Peyer's patch (tissue), 4 donors: Measurements from ENCODE around the gene ANO9. TPM values are rescaled to one million over a fixed set of nuclear protein-coding genes. Genes with fewer than 3 reads are reported as not detected.

ENCODE experiments used
- DNase-seq, 3 donors: peaks; one replicate each; pipeline ENCODE4 v3.0.0-alpha.2; 2017 to 2019
- H3K27ac ChIP-seq, 4 donors: fragments of 200-600 bp; sonication (generic); one replicate each; pipeline ENCODE4 v1.5.1; 2016 to 2019
- H3K27me3 ChIP-seq, 2 donors: fragments of 200-600 bp; sonication (generic); one replicate each; pipeline ENCODE4 v1.5.1; 2019
- H3K36me3 ChIP-seq, 3 donors: fragments of 200-600 bp; sonication (generic); one replicate each; pipeline ENCODE4 v1.5.1; 2016 to 2019
- H3K4me1 ChIP-seq, 4 donors: fragments of 200-600 bp; sonication (generic); one replicate each; pipeline ENCODE4 v1.5.1; 2016 to 2019
- H3K4me3 ChIP-seq, 4 donors: fragments of 200-600 bp; sonication (generic); 1 replicate in 3 of 4; 2 replicates in 1 of 4; pipeline ENCODE4 v1.5.1; 2016 to 2019; ENCODE audit warnings: mild to moderate bottlenecking in 1 of 4
- H3K9me3 ChIP-seq, 4 donors: fragments of 200-600 bp; sonication (generic); one replicate each; pipeline ENCODE4 v1.5.1; 2016 to 2019; ENCODE audit warnings: mild to moderate bottlenecking in 1 of 4
- POLR2A ChIP-seq, 2 donors: fragments of 450-650 bp; IDR thresholded peaks; one replicate each; pipeline ENCODE4 v1.5.1; 2017; ENCODE audit warnings: antibody characterized with exemption in 2 of 2, mild to moderate bottlenecking in 2 of 2, moderate library complexity in 2 of 2
- small RNA-seq, 2 donors: library from RNA; depleted of rRNA; stranded (forward); fragments of <200 nt; gene quantifications; one replicate each; pipeline ENCODE3, GENCODE V24; 2016
- total RNA-seq, 4 donors: library from RNA; depleted of rRNA; stranded (reverse); fragments of >200 nt; gene quantifications; one replicate each; pipeline ENCODE4 v1.1.0, GENCODE V29; 2016
- TF ChIP-seq, protein P1 (sequence below), 6 experiments: fragments of 450-650 bp in 4 of 6; fragments of 200-600 bp in 2 of 6; sonication (generic) in 1 of 6; IDR thresholded peaks; one replicate each; pipeline ENCODE4 v1.5.1; 2017 to 2019; ENCODE audit warnings: antibody characterized with exemption in 6 of 6, mild to moderate bottlenecking in 3 of 6, moderate library complexity in 1 of 6

Gene ANO9
- total RNA-seq, 4 donors from 2014 or later = 161 to 474 (median 254) TPM

DNA sequence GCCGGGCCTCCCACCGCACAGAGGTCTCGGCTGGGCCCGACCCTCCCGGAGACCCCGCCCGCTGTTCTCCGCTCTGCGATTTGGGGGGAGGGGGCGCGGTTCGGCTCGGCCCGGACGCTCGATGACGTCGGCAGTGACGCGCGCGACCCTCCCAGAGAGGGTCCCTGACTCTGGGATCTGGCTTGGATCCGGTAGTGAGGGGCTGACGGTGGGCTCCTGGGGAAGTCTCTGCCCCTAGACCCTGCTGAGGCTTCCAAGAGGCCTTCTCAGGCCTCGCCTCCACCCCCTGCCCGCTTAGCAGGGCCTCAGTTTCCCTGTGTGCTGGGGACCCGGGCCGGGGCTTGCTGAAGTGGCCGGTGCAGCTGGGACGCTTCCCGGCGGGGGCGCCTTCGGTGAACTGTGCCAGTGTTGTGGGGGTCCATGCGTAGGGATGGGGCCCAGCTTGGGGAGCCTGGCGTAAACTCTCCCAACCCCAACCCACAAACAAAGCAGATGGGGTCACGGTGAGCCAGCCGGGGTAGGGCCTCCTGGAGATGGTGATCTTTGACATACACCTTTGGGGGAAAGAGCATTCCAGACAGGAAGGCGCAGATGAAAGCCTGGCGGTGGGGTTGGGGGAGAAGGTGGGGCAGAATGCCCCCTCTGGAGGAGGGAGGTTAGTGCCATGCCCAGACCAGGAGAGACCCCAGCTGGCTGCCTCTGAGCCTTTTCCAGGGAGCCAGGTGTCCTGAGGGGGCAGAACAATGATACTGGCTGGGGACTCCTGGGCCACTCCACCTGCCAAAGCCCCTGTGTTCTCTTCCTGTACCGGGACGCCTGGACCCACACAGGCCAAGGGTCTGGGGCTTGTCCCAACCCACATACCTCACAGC lies 71.5 kb downstream of the ANO9 start:
- peaks cover 0 to 7% (median 3%) of the 10 kb centered on the region in 4 donors for H3K4me1 ChIP-seq
- no peak for TF ChIP-seq POLR2A (IDR thresholded peaks at IDR 0.05)
- TF ChIP-seq, protein P1, sequence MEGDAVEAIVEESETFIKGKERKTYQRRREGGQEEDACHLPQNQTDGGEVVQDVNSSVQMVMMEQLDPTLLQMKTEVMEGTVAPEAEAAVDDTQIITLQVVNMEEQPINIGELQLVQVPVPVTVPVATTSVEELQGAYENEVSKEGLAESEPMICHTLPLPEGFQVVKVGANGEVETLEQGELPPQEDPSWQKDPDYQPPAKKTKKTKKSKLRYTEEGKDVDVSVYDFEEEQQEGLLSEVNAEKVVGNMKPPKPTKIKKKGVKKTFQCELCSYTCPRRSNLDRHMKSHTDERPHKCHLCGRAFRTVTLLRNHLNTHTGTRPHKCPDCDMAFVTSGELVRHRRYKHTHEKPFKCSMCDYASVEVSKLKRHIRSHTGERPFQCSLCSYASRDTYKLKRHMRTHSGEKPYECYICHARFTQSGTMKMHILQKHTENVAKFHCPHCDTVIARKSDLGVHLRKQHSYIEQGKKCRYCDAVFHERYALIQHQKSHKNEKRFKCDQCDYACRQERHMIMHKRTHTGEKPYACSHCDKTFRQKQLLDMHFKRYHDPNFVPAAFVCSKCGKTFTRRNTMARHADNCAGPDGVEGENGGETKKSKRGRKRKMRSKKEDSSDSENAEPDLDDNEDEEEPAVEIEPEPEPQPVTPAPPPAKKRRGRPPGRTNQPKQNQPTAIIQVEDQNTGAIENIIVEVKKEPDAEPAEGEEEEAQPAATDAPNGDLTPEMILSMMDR (IDR thresholded peaks at IDR 0.05) = no peak
- no peaks in the 10 kb centered on the region for H3K9me3 ChIP-seq
- DNase-seq = no peak
- peaks cover 0 to 9% of the 10 kb centered on the region in 2 donors for H3K27me3 ChIP-seq
- peak overlapping the region in 1 of 4 donors; percentile 14 for H3K4me3 ChIP-seq
- H3K36me3 ChIP-seq = no peaks in the 10 kb centered on the region
- no peak overlapping the region for H3K27ac ChIP-seq

GRCh38 chr11:369336-370018 lies 72.3 kb downstream of the ANO9 start, which contains the start of gene B4GALNT4:
B4GALNT4 (plus strand) TSS chr11:369499; CDS start chr11:369804, 305 bp downstream.
- no peak for DNase-seq
- Histone ChIP-seq H3K4me3 (peak within 1 kb of the TSS in 2 of 4 donors; percentile 27 to 45), H3K9me3 (no peaks in the 10 kb centered on the region), H3K27me3 (peaks cover 0 to 9% of the 10 kb centered on the region in 2 donors), H3K27ac (no peak within 1 kb of the TSS), H3K36me3 (no peaks in the 10 kb centered on the region), H3K4me1 (peaks cover 0 to 7% (median 3%) of the 10 kb centered on the region in 4 donors)
- TF ChIP-seq POLR2A (IDR thresholded peaks at IDR 0.05) = no peak
- TF ChIP-seq, protein P1 (IDR thresholded peaks at IDR 0.05) = no peak

GRCh38 chr11:368414-369335 lies 73.1 kb downstream of the ANO9 start:
- peak overlapping the region in 2 of 4 donors; percentile 27 to 45 for H3K4me3 ChIP-seq
- no peaks in the 10 kb centered on the region for H3K9me3 ChIP-seq
- DNase-seq = no peak
- peaks cover 0 to 7% (median 3%) of the 10 kb centered on the region in 4 donors for H3K4me1 ChIP-seq
- no peak overlapping the region for H3K27ac ChIP-seq
- H3K27me3 ChIP-seq = peaks cover 0 to 9% of the 10 kb centered on the region in 2 donors
- H3K36me3 ChIP-seq = no peaks in the 10 kb centered on the region
- TF ChIP-seq, protein P1 (IDR thresholded peaks at IDR 0.05) = no peak
- TF ChIP-seq POLR2A (IDR thresholded peaks at IDR 0.05) = no peak

- peaks cover 0 to 7% (median 3%) of the 10 kb centered on the region in 4 donors for H3K4me1 ChIP-seq
- DNase-seq = no peak
- H3K9me3 ChIP-seq = no peaks in the 10 kb centered on the region
- H3K36me3 ChIP-seq = no peaks in the 10 kb centered on the region
- H3K27ac ChIP-seq = no peak overlapping the region
- H3K4me3 ChIP-seq = no peak overlapping the region
- TF ChIP-seq, protein P1 (IDR thresholded peaks at IDR 0.05) = no peak
- TF ChIP-seq POLR2A (IDR thresholded peaks at IDR 0.05) = no peak
- peaks cover 0 to 9% of the 10 kb centered on the region in 2 donors for H3K27me3 ChIP-seq
Observed at GRCh38 chr11:367956-368413, 73.8 kb downstream of the ANO9 start.

Small RNA genes lying within 50 kb of the gene (small RNA-seq; reads per million reads assigned to genes)
- gene RN7SL838P = 0 reads per million in 2 donors

Other genes with a start within 250 kb of the ANO9 start
- gene SCGB1C1, start 248.9 kb downstream of the ANO9 start, total RNA-seq = not detected
- 10 to 100 TPM; 20.6 to 69.7 (median 40.1) TPM for gene BET1L, start 234.6 kb downstream of the ANO9 start, total RNA-seq
- gene RIC8A, start 234.3 kb downstream of the ANO9 start, total RNA-seq = 100 to 1,000 TPM in 1 of 4 donors, 10 to 100 TPM in 3; 65.0 to 108 (median 86.8) TPM
- gene SIRT3, start 205.7 kb downstream of the ANO9 start, total RNA-seq = 10 to 100 TPM; 21.2 to 36.3 (median 29.3) TPM
- gene PSMD13, start 205.0 kb downstream of the ANO9 start, total RNA-seq = 100 to 1,000 TPM in 2 of 4 donors, 10 to 100 TPM in 2; 74.5 to 125 (median 96.9) TPM
- 100 to 1,000 TPM; 109 to 687 (median 492) TPM for gene NLRP6, start 163.6 kb downstream of the ANO9 start, total RNA-seq
- gene PGGHG, start 152.9 kb downstream of the ANO9 start, total RNA-seq = 100 to 1,000 TPM in 3 of 4 donors, 10 to 100 TPM in 1; 94.2 to 385 (median 317) TPM
- not detected for gene IFITM5, start 142.5 kb downstream of the ANO9 start, total RNA-seq
- 10 to 100 TPM; 15.6 to 98.2 (median 46.0) TPM for gene IFITM2, start 134.2 kb downstream of the ANO9 start, total RNA-seq
- 100 to 1,000 TPM in 2 of 4 donors, 10 to 100 TPM in 2; 45.9 to 141 (median 89.6) TPM for gene IFITM1, start 128.0 kb downstream of the ANO9 start, total RNA-seq
- gene IFITM3, start 121.2 kb downstream of the ANO9 start, total RNA-seq = 100 to 1,000 TPM in 1 of 4 donors, 10 to 100 TPM in 3; 30.6 to 200 (median 84.7) TPM
- gene B4GALNT4, start 72.5 kb downstream of the ANO9 start, total RNA-seq = 10 to 100 TPM in 2 of 4 donors, 1 to 10 TPM in 2; 2.5 to 36.3 (median 9.3) TPM
- gene PKP3, start 47.8 kb downstream of the ANO9 start, total RNA-seq = 100 to 1,000 TPM in 3 of 4 donors, 10 to 100 TPM in 1; 95.7 to 254 (median 202) TPM
- 100 to 1,000 TPM in 3 of 4 donors, 10 to 100 TPM in 1; 82.3 to 143 (median 111) TPM for gene SIGIRR, start 27.0 kb downstream of the ANO9 start, total RNA-seq
- 10 to 100 TPM; 21.0 to 42.7 (median 31.7) TPM for gene PTDSS2, start 8.3 kb upstream of the ANO9 start, total RNA-seq
- 100 to 1,000 TPM; 130 to 157 (median 137) TPM for gene RNH1, start 65.2 kb upstream of the ANO9 start, total RNA-seq
- gene HRAS, start 93.6 kb upstream of the ANO9 start, total RNA-seq = 10 to 100 TPM; 27.4 to 55.3 (median 35.1) TPM
- gene LRRC56, start 95.5 kb upstream of the ANO9 start, total RNA-seq = 1 to 10 TPM in 2 of 4 donors, under 1 TPM in 2; 0.67 to 4.1 (median 2.4) TPM
- gene LMNTD2, start 118.7 kb upstream of the ANO9 start, total RNA-seq = 10 to 100 TPM in 3 of 4 donors, 1 to 10 TPM in 1; 6.6 to 32.9 (median 14.1) TPM
- 100 to 1,000 TPM in 3 of 4 donors, 10 to 100 TPM in 1; 80.9 to 340 (median 172) TPM for gene RASSF7, start 119.0 kb upstream of the ANO9 start, total RNA-seq
- gene PHRF1, start 134.5 kb upstream of the ANO9 start, total RNA-seq = 10 to 100 TPM; 48.4 to 88.0 (median 57.8) TPM
- gene IRF7, start 173.9 kb upstream of the ANO9 start, total RNA-seq = 10 to 100 TPM; 28.1 to 80.9 (median 58.4) TPM
- gene CDHR5, start 182.9 kb upstream of the ANO9 start, total RNA-seq = 1,000 to 10,000 TPM in 3 of 4 donors, 10 to 100 TPM in 1; 77.6 to 1,696 (median 1,274) TPM
- 10 to 100 TPM in 1 of 4 donors, not detected in 3; 12.6 TPM for gene SCT, start 185.2 kb upstream of the ANO9 start, total RNA-seq
- gene DRD4, start 195.3 kb upstream of the ANO9 start, total RNA-seq = 1 to 10 TPM in 2 of 4 donors, not detected in 2; 1.6 to 3.0 TPM